Fibroblast of skin of right quadriceps (primary cell): ENCODE results near the gene CELA2B.
"Not testable (repeated sequence)": the region's sequence is repeated elsewhere in the genome, so short reads cannot be mapped to it uniquely, and the experiment has no call there.

Experiments
- DNase-seq: peaks from one replicate; pipeline ENCODE4 v3.0.0-alpha.2; 2013

The CELA2B gene

DNA sequence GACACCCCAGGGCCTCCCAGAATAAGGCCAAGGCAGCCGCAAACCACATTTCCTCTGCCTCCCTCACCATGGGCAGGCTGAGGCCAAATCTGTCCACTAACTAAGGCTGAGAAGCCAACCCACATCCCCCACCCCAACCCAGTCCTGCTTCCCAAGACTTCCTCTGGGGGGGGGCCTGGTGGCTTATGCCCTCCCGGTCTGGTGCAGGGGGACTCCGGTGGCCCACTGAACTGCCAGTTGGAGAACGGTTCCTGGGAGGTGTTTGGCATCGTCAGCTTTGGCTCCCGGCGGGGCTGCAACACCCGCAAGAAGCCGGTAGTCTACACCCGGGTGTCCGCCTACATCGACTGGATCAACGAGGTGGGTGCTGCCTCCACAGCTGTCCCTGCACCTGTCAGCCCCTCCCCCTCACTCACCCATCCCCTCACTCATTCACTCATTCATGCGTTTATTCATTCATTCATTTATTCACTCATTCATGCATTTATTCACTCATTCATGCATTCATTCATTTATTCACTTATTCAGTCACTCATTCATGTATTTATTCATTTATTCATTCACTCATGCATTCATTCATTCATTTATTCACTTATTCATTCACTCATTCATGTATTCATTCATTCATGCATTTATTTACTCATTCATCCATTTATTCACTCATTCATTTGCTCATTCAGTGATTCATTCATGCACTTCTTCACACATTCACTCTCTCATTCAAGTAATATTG lies 30.3 kb upstream of the CELA2B start:
- DNase-seq = no peak

GRCh38 chr1:15446212-15446611 lies 29.7 kb upstream of the CELA2B start:
- no peak for DNase-seq

GRCh38 chr1:15448877-15449462 lies 26.9 kb upstream of the CELA2B start:
- DNase-seq = no peak

- no peak for DNase-seq
Measured at GRCh38 chr1:15449567-15449966, 26.3 kb upstream of the CELA2B start.

GRCh38 chr1:15451014-15451722 lies 24.7 kb upstream of the CELA2B start:
- no peak for DNase-seq

GRCh38 chr1:15452216-15452615 lies 23.7 kb upstream of the CELA2B start:
- DNase-seq = no peak

GRCh38 chr1:15452866-15453571 lies 22.9 kb upstream of the CELA2B start:
- no peak for DNase-seq

DNA sequence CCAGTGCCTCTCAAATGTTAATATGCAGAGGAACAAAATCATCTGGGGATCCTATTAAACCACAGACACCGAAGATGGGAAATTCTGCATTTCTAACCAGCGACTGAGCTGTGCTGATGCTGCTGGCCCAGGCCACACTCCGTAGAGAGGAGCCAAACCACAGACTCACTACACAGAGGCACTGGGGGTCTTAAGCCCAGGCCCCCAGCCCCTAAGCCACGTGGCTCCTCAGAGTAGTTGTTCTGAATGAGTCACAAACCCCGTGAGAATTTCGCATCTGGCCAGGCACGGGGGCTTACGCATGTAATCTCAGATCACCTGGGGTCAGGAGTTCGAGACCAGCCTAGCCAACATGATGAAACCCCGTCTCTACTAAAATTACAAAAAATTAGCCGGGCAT lies 22.2 kb upstream of the CELA2B start:
- DNase-seq = peak; percentile 53

DNA sequence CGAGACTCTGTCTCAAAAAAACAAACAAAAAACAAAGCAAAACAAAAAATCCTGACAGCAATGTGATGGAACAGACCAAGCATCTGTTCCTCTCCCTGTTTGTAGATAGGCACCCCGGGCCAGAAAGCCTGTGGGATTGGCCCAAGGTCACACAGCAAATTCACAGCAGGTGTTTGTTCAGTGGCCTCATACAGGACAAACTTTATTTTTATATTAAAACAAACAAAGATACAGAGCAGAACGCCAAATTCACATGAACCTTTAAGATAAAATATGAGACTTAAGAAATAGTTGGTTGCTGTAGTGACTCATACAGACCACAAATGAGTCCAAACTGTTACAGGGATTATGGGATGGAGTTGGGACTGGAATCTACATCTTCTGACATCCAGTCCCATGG lies 21.6 kb upstream of the CELA2B start:
- DNase-seq = peak; percentile 66

GRCh38 chr1:15455522-15455921 lies 20.4 kb upstream of the CELA2B start:
- peak; percentile 16 for DNase-seq

DNA sequence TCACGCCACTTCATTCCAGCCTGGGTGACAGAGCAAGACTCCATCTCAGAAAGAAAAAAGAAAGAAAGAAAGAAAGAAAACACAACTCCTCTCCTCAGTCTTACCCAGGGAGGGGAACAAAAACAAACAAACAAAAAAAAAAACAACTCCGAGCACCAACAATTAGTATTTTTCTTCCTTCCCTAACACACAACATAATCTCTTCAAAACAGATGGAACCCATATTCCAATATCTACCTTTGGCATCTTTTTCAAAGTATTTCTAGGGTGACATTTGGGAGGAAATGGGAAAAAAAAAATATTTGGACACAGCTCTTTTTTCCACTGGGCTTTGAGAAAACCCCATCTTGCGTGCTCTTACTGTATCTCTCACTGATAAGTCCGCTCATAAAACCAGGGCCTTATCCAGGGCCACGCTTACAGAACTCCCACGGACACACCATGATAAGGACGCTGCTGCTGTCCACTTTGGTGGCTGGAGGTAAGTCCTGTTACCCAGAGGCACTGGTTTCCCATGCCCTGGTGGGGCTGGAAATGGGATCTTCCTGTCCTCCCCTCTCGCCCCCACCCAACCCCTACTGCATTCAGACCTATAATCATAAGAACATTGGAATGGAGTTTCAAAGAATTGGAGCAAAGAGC lies 19.5 kb upstream of the CELA2B start, which contains the start of gene CELA2A:
CELA2A (plus strand) TSS at position 420 of the 642 bp plus-strand sequence; CDS start at position 442, 22 bp downstream.
- no peak for DNase-seq

DNA sequence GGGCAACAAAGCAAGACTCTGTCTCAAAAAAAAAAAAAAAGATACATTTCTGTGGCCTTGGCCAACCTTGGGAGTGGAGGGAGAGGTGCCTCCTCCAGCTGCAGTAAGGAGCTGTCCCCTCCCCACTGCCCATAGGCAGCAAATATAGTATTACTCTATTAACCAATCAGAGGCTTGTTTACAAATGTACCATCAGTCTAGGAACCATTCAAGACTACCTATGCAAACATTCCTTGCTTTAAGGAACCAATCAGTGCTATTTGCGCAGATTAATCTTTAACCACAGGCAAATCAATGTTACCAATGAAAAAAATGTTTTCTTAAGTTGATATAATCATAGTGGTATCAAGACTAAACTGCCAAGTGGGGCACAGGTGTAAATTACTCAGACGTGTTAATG lies 18.3 kb upstream of the CELA2B start:
- DNase-seq = no peak

- DNase-seq = not testable (repeated sequence)
Measured at GRCh38 chr1:15458388-15458787, 17.5 kb upstream of the CELA2B start.

DNA sequence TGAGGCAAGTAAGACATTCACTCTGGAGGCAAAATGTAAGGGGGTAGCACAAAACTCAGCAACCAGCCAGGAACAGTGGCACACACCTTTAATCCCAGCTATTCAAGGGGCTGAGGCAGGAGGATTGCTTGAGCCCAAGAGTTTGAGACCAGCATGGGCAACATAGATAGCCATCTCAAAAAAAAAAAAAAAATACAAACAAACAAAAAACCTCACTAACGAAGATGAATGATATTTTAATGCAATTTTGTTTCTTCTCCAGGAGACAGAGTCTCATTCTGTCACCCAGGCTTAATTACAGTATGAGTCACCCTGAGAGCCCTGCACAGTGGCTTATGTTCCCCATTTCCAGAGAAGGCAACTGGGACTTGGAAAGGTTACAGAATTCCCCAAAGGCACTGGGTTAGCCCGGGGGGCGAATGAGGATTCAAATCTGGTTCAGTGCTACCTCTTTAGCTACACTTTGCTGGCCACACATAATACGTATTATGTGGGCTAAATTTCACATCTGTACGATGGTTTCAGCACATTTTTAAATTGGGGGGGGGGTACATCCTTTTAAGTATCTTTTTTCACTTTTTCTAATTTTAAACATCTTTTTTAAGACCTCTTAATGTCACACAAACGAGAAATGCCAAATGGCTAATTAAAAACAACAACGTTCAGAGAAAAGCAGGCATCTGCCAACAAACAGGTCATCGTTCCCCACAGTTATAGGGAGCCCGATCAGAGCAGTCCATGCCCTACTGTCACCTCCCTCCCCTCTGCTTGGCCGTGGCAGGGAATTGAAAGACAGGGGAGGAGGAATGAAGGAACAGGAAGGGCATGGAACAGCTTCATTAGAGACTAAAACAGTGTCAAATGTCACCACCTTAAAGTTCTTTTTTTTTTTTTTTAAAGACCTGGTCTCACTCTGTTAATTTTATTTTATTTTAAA lies 15.9 kb upstream of the CELA2B start:
- DNase-seq = peak; percentile 53

GRCh38 chr1:15460708-15461095 lies 15.2 kb upstream of the CELA2B start:
- no peak for DNase-seq

- not testable (repeated sequence) for DNase-seq
Measured at GRCh38 chr1:15463064-15463800, 12.7 kb upstream of the CELA2B start.

DNA sequence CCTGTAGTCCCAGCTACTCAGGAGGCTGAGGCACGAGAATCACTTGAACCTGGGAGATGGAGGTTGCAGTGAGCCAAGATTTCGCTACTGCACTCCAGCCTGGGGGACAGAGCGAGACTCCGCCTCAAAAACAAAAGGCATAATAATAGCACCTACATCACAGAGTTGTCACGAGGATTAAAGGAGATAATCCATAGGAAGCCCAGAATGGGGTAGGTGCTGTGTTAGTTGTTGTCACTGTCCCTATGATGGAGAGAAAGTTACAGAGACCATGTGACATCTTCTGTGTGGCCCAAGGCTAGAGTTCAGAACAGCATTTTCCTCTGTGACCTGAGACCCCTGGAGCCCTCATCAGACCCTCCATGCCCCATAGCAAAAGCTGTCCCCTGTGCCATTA lies 12.0 kb upstream of the CELA2B start:
- not testable (repeated sequence) for DNase-seq

DNA sequence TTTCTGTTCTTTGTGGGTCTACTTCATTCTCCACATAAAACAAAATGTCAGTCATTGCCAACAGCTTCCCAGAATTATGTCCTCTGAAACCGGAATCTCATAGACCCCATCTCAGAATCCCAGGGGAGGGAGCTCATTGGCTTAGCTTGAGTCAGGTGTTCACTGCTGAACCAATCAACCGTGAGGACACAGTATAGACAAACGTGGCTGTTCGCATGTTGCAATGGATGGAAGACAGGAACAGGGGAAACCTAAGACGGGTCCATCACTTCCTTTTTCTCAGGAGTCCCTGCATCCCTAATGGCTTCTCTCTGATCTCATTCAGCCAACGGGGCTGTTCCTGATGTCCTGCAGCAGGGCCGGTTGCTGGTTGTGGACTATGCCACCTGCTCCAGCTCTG lies 10.2 kb upstream of the CELA2B start:
- no peak for DNase-seq

GRCh38 chr1:15466955-15467625 lies 8.8 kb upstream of the CELA2B start:
- not testable (repeated sequence) for DNase-seq

DNA sequence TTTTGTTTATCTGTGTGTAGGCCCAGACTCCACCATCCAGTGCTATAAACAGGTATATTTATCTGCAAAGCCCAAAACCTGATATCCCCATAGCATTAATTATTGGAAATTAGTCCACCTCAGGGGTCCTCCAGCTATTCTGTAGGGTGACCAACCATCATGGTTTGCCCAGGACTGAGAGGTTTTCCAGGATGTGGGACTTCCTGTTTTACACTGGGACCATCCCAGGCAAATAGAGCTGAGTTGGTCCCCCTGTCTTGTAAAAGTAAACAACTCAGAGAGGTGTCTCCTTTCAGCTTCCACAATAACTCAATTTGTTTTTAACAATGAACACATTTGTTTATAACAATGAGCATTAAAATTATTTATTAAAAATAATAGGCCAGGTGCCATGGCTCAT lies 7.8 kb upstream of the CELA2B start:
- DNase-seq = no peak
